Measurements from ENCODE around the gene HS6ST2.

- TF ChIP-seq EZH2 (IDR thresholded peaks at IDR 0.05) (no peak), POLR2AphosphoS5 (IDR thresholded peaks at IDR 0.05; ENCODE audit: borderline replicate concordance, low read depth, low read length) (no peak), FOXP2 (optimal IDR thresholded peaks at IDR 0.05; ENCODE audit: control extremely low read depth, extremely low read length, insufficient read depth) (no peak)
Observed at GRCh38 chrX:132728296-132728695, 230.1 kb downstream of the HS6ST2 start.

Data from SK-N-MC (cell line).